Aorta (tissue), 5 donors: ENCODE measurements around the gene UHRF2. TPM values are rescaled to one million over a fixed set of nuclear protein-coding genes. Genes with fewer than 3 reads are reported as not detected.

ENCODE experiments used
- ATAC-seq: fragments of 200-7000 bp; cut with Tn5 transposase; one replicate; pipeline ENCODE4 v1.9.1; 2022; ENCODE audit warnings: moderate library complexity; ENCODE audit not compliant: low FRiP score
- DNase-seq, 2 donors: peaks; one replicate each; pipeline ENCODE4 v3.0.0-alpha.2; 2020
- H3K27ac ChIP-seq, 2 donors: one replicate each; pipeline ENCODE4 v1.5.1; 2013; ENCODE audit warnings: low read length in 2 of 2, mild to moderate bottlenecking in 2 of 2, moderate library complexity in 2 of 2, control low read depth in 1 of 2, inconsistent platforms in 1 of 2, low read depth in 1 of 2
- H3K27me3 ChIP-seq, 2 donors: one replicate each; pipeline ENCODE4 v1.6.1; 2013; ENCODE audit warnings: control low read depth in 1 of 2, low read length in 1 of 2, mild to moderate bottlenecking in 1 of 2, moderate library complexity in 1 of 2; ENCODE audit not compliant: insufficient read depth in 2 of 2, control insufficient read depth in 1 of 2
- H3K36me3 ChIP-seq, 2 donors: one replicate each; pipeline ENCODE4 v1.6.1; 2013; ENCODE audit warnings: control low read depth in 1 of 2, low read length in 1 of 2, mild to moderate bottlenecking in 1 of 2; ENCODE audit not compliant: insufficient read depth in 2 of 2, control insufficient read depth in 1 of 2
- H3K4me1 ChIP-seq, 2 donors: one replicate each; pipeline ENCODE4 v1.6.1; 2013; ENCODE audit warnings: low read length in 2 of 2, control low read depth in 1 of 2, mild to moderate bottlenecking in 1 of 2, moderate library complexity in 1 of 2; ENCODE audit not compliant: insufficient read depth in 2 of 2, control insufficient read depth in 1 of 2
- H3K4me3 ChIP-seq, 2 donors: one replicate each; pipeline ENCODE4 v1.5.1; 2013; ENCODE audit warnings: low read length in 2 of 2, control low read depth in 1 of 2, mild to moderate bottlenecking in 1 of 2
- H3K9me3 ChIP-seq: one replicate; pipeline ENCODE4 v1.6.1; 2013; ENCODE audit warnings: mild to moderate bottlenecking, low read length; ENCODE audit not compliant: control insufficient read depth
- WGBS, 2 donors: extraction: QIAGEN DNeasy Blood & Tissue Kit; methylation state at CpG; one replicate each; pipeline ENCODE4 v1.1.7; 2013; 5-methylcytosine and 5-hydroxymethylcytosine counted together
- intact Hi-C, 2 donors: fragments of 100-400 bp; cut with DNase I; formaldehyde crosslinking; loops; one replicate each; pipeline versions ENCODE4 v1.14.2 to v1.15.0; 2022
- polyA plus RNA-seq, 2 donors: library from polyadenylated mRNA; stranded (reverse); fragments of 200-250 nt; gene quantifications; one replicate each; pipeline ENCODE4 v1.2.3, GENCODE V29; 2013
- total RNA-seq, 2 donors: library from RNA; stranded (reverse); fragmentation: NEBNext Ultra II Directional; extraction: Animal tissue kit (Norgen Biotek cat#: 25700); gene quantifications; one replicate each; pipeline ENCODE4 v1.2.1, GENCODE V29; 2021
- donor health status: healthy with polysubstance abuse.
- donor health status: Bipolar disorder and iron deficiency.
- donor health status: DM: no; HTN: no; CAD: no.
- donor health status: DM: no; HTN: no; CAD: no.
- donor health status: DM: yes; HTN: yes; CAD: no.

UHRF2 gene
- total and polyA plus RNA-seq, 4 donors, result 13.0 to 60.3 (median 32.0) TPM

GRCh38 chr9:6417186-6417585, 4.2 kb downstream of the UHRF2 start:
- 65 to 67% methylated on average over 3 of the region's 3 CpGs for WGBS, 2 donors
- Histone ChIP-seq H3K4me3 (no peak overlapping the region), H3K9me3 (no peaks in the 10 kb centered on the region), H3K27ac (no peak overlapping the region), H3K27me3 (no peaks in the 10 kb centered on the region), H3K36me3 (no peaks in the 10 kb centered on the region), H3K4me1 (peaks cover 0 to 4% of the 10 kb centered on the region in 2 donors)
- intact Hi-C loops, result no loop called here
- no peak for DNase-seq
- ATAC-seq, result no peak

DNA sequence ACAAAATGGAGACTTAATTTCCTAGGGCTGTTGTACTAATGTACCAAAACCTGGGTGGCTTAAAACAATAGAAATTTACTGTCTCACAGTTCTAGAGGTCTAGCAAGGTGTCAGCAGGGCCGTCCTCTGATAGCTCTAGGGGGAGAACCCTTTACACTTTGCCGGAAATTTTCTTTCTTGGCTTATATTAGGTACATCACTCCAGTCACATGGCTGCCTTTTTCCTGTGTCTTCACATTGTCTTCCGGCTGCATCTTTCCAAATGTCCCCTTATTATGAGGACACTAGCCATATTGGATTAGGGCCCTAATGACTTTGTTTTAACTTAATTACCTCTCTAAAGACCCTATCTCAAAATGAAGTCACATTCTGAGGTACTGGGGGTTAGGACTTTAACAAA, 5.8 kb downstream of the UHRF2 start:
- H3K27me3 ChIP-seq, result no peaks in the 10 kb centered on the region
- no peak overlapping the region for H3K27ac ChIP-seq
- DNase-seq (no peak), ATAC-seq (no peak)
- 89 to 90% methylated on average over 3 of the region's 3 CpGs for WGBS, 2 donors
- H3K9me3 ChIP-seq, result no peaks in the 10 kb centered on the region
- H3K4me1 ChIP-seq, result peaks cover 0 to 4% of the 10 kb centered on the region in 2 donors
- intact Hi-C loops, result no loop called here
- no peaks in the 10 kb centered on the region for H3K36me3 ChIP-seq
- H3K4me3 ChIP-seq, result no peak overlapping the region

- H3K4me3 ChIP-seq, result no peak overlapping the region
- intact Hi-C loops, result no loop called here
- DNase-seq (no peak), ATAC-seq (no peak)
- H3K4me1 ChIP-seq, result peaks cover 0 to 3% of the 10 kb centered on the region in 2 donors
- H3K27me3 ChIP-seq, result no peaks in the 10 kb centered on the region
- no peaks in the 10 kb centered on the region for H3K9me3 ChIP-seq
- no peak overlapping the region for H3K27ac ChIP-seq
- no peaks in the 10 kb centered on the region for H3K36me3 ChIP-seq
- WGBS, 2 donors, result 61 to 70% methylated on average over 1 of the region's 1 CpG
Observed at GRCh38 chr9:6424940-6425339, 11.9 kb downstream of the UHRF2 start.

GRCh38 chr9:6426117-6426516, 13.1 kb downstream of the UHRF2 start:
- Histone ChIP-seq H3K36me3 (no peaks in the 10 kb centered on the region), H3K9me3 (no peaks in the 10 kb centered on the region), H3K27ac (no peak overlapping the region), H3K27me3 (no peaks in the 10 kb centered on the region), H3K4me1 (peaks cover 0 to 5% of the 10 kb centered on the region in 2 donors), H3K4me3 (no peak overlapping the region)
- intact Hi-C loops, result no loop called here
- DNase-seq (no peak), ATAC-seq (no peak)
- 79 to 84% methylated on average over 2 of the region's 2 CpGs for WGBS, 2 donors

DNA sequence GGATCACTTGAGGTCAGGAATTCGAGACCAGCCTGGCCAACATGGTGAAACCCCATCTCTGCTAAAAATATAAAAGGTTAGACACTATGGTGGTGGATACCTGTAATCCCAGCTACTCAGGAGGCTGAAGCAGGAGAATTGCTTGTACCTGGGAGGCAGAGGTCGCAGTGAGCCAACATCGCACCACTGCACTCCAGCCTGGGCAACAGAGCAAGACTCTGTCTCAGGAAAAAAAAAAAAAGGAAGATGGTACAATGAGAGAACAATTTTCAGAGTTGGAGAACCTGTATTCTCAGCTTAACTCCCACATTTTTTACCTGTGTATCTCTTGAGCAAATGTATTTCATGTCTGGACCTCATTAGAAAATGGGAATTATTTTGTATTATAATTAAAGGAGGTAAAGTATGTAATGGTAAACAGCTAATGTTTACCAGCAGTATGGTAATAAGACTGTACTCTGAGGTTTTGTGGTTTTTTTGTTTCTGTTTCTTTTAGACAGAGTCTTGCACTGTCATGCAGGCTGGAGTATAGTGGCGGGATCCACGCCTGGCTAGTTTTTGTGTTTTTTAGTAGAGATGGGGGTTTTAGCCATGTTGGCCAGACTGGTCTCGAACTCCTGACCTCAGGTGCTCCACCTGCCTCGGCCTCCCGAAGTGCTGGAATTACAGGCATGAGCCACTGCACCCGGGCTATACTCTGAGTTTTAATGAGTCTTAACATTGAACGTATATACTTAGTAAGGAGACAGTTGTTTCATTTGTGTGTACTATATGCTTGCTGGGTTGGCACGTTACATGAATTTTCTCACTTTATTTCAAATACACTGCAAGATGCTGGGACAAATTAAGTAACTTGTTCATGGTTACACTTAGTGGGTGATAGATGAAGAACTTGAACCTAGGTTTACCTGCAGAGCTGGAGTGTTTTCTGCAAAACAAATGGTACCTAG, 16.2 kb downstream of the UHRF2 start:
- no peak for DNase-seq
- peaks cover 0 to 5% of the 10 kb centered on the region in 2 donors for H3K4me1 ChIP-seq
- no peak for ATAC-seq
- intact Hi-C loops, result no loop called here
- no peaks in the 10 kb centered on the region for H3K27me3 ChIP-seq
- no peaks in the 10 kb centered on the region for H3K9me3 ChIP-seq
- no peak overlapping the region for H3K27ac ChIP-seq
- H3K4me3 ChIP-seq, result no peak overlapping the region
- no peaks in the 10 kb centered on the region for H3K36me3 ChIP-seq
- WGBS, 2 donors, result 90 to 94% methylated on average over 11 of the region's 11 CpGs

DNA sequence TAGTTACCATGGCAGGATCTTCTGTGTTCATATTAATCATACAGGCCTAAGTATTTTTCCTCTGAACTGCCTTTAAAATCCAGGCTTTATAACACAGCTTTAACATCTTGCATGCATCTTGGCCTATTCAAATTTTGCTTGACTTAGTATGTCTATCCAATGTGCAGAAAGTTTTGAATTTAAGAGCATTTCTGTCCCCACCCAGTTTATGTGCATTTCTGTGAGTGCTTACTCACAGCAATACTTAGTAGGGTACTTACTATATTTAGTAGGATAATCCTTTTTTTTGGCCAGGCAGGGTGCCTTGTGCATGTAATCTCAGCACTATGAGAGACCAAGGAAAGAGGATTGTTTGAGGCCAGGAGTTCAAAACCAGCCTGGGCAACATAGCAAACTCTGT, 18.0 kb downstream of the UHRF2 start:
- no peak overlapping the region for H3K4me3 ChIP-seq
- no peaks in the 10 kb centered on the region for H3K36me3 ChIP-seq
- no peaks in the 10 kb centered on the region for H3K27me3 ChIP-seq
- no peak overlapping the region for H3K27ac ChIP-seq
- DNase-seq, result no peak
- peaks cover 0 to 3% of the 10 kb centered on the region in 2 donors for H3K4me1 ChIP-seq
- no peak for ATAC-seq
- intact Hi-C loops, result no loop called here
- no peaks in the 10 kb centered on the region for H3K9me3 ChIP-seq

- DNase-seq (no peak), ATAC-seq (no peak)
- 35 to 41% methylated on average over 2 of the region's 2 CpGs for WGBS, 2 donors
- Histone ChIP-seq H3K4me1 (peaks cover 0 to 2% of the 10 kb centered on the region in 2 donors), H3K36me3 (no peaks in the 10 kb centered on the region), H3K9me3 (no peaks in the 10 kb centered on the region), H3K27me3 (no peaks in the 10 kb centered on the region), H3K4me3 (no peak overlapping the region), H3K27ac (no peak overlapping the region)
- intact Hi-C loops, result no loop called here
Observed at GRCh38 chr9:6433410-6433809, 20.4 kb downstream of the UHRF2 start.

DNA sequence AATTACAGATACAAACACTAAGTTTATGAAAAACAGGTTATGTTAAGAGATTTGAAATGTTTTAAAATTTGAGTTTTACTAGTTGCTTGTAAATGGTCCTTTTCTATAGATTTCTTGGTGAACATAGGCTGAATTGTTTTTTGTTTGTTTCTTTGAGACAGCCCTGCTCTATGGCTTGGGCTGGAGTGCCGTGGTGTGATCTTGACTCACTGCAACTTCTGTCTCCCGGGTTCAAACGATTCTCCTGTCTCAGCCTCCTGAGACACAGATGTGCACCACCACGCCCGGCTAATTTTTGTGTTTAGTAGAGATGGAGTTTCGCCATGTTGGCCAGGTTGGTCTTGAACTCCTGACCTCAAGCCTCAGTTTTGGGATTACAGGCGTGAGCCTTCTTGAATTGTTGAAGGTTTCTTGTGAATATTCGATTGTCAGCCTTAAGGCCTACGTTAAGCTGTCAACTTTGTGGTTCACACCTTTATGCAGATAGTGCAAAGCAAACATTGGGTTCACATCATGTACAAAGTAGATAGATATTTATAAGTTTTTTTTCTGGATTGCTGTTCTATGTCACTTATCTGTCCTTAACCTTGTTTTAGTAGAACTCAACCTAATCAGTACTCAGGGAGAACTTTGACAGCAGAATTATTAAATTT, 26.2 kb downstream of the UHRF2 start:
- no peak overlapping the region for H3K27ac ChIP-seq
- no peaks in the 10 kb centered on the region for H3K4me1 ChIP-seq
- no peaks in the 10 kb centered on the region for H3K36me3 ChIP-seq
- H3K27me3 ChIP-seq, result no peaks in the 10 kb centered on the region
- intact Hi-C loops, result no loop called here
- no peak for ATAC-seq
- DNase-seq, result no peak
- H3K4me3 ChIP-seq, result no peak overlapping the region
- no peaks in the 10 kb centered on the region for H3K9me3 ChIP-seq
- 89 to 93% methylated on average over 9 of the region's 9 CpGs for WGBS, 2 donors

- Histone ChIP-seq H3K4me1 (no peaks in the 10 kb centered on the region), H3K27ac (no peak overlapping the region), H3K36me3 (no peaks in the 10 kb centered on the region), H3K27me3 (no peaks in the 10 kb centered on the region), H3K9me3 (no peaks in the 10 kb centered on the region), H3K4me3 (no peak overlapping the region)
- ATAC-seq (no peak), DNase-seq (no peak)
- WGBS, 2 donors, result 91 to 95% methylated on average over 3 of the region's 3 CpGs
- intact Hi-C loops, result no loop called here
Observed at GRCh38 chr9:6440405-6440804, 27.4 kb downstream of the UHRF2 start.
